Embryonic facial prominence (tissue), 1 donor: ENCODE measurements around the gene SARS1.
A peak's percentile ranks its signal among the peaks of the same experiment; 100 is the strongest.
"Not testable (repeated sequence)": the region's sequence is repeated elsewhere in the genome, so short reads cannot be mapped to it uniquely, and the experiment has no call there.

ENCODE experiments used
- DNase-seq: peaks from one replicate; pipeline ENCODE4 v3.0.0-alpha.2; 2016; ENCODE audit errors: extremely low spot score

The SARS1 gene

GRCh38 chr1:109213824-109214693 lies at the start of gene SARS1:
TSS of gene SARS1 (plus strand) at chr1:109213918. CDS start at chr1:109213993, 75 bp downstream.
- peak; percentile 80 for DNase-seq

GRCh38 chr1:109164538-109164937 lies 49.2 kb upstream of the SARS1 start:
- DNase-seq: no peak

- no peak for DNase-seq
Observed at GRCh38 chr1:109167001-109167506, 46.7 kb upstream of the SARS1 start.

- DNase-seq: no peak
Observed at GRCh38 chr1:109170035-109170764, 43.5 kb upstream of the SARS1 start.

GRCh38 chr1:109171646-109172045 lies 42.1 kb upstream of the SARS1 start:
- DNase-seq: no peak

GRCh38 chr1:109176349-109176748 lies 37.4 kb upstream of the SARS1 start:
- DNase-seq: not testable (repeated sequence)

GRCh38 chr1:109180715-109181084 lies 33.0 kb upstream of the SARS1 start:
- not testable (repeated sequence) for DNase-seq

- no peak for DNase-seq
Observed at GRCh38 chr1:109181085-109181806, 32.5 kb upstream of the SARS1 start.

- DNase-seq: no peak
Observed at GRCh38 chr1:109181807-109182163, 31.9 kb upstream of the SARS1 start.

GRCh38 chr1:109183058-109183738 lies 30.5 kb upstream of the SARS1 start:
- DNase-seq: no peak

GRCh38 chr1:109184687-109185086 lies 29.0 kb upstream of the SARS1 start:
- DNase-seq: no peak

- DNase-seq: no peak
Observed at GRCh38 chr1:109185357-109185756, 28.4 kb upstream of the SARS1 start.

GRCh38 chr1:109185990-109186732 lies 27.6 kb upstream of the SARS1 start:
- no peak for DNase-seq

GRCh38 chr1:109186733-109187086 lies 27.0 kb upstream of the SARS1 start:
- DNase-seq: no peak

- no peak for DNase-seq
Observed at GRCh38 chr1:109187127-109187526, 26.6 kb upstream of the SARS1 start.

GRCh38 chr1:109188200-109188599 lies 25.5 kb upstream of the SARS1 start:
- DNase-seq: no peak

GRCh38 chr1:109188781-109189180 lies 24.9 kb upstream of the SARS1 start:
- DNase-seq: no peak

GRCh38 chr1:109190189-109190588 lies 23.5 kb upstream of the SARS1 start:
- DNase-seq: no peak

- DNase-seq: no peak
Observed at GRCh38 chr1:109191377-109191776, 22.3 kb upstream of the SARS1 start.

- no peak for DNase-seq
Observed at GRCh38 chr1:109191891-109192290, 21.8 kb upstream of the SARS1 start.

GRCh38 chr1:109192433-109192832 lies 21.3 kb upstream of the SARS1 start:
- DNase-seq: no peak
